ENCODE measurements around the gene FCAMR.

Gene FCAMR

GRCh38 chr1:206912445-206913095 is 57.7 kb downstream of the FCAMR start:
- no peak for DNase-seq (ENCODE audit: extremely low read depth in 1 of 2, low read depth in 1 of 2)

DNA sequence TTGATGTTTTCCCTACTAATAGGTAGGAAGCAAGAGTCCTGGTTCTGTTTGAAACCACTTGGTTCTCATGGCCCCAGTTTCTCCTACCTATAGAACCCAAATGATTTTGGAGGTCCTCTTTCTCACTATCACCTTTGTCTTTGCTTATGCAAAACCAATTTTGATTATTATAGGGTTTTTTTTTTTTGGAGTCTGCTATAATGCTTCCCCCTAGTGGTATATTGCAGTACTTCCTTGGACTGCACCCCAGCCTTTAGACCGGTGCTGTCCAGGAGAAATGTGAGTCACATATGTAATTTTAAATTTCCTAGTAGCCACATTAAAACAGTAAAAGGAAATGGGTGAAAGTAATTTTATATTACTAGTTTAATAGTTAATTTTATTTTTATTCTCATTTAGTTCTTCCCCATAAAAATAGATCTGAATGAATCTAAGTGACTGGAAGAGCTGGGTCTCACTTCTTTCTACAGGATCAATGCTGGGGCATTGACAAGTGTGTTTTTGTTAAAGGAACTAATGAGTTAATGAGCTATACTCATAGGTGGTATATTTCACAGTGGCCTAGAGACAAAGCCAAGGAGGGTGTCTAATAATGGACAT is 59.1 kb downstream of the FCAMR start:
- no peak for DNase-seq (ENCODE audit: extremely low read depth in 1 of 2, low read depth in 1 of 2)

DNA sequence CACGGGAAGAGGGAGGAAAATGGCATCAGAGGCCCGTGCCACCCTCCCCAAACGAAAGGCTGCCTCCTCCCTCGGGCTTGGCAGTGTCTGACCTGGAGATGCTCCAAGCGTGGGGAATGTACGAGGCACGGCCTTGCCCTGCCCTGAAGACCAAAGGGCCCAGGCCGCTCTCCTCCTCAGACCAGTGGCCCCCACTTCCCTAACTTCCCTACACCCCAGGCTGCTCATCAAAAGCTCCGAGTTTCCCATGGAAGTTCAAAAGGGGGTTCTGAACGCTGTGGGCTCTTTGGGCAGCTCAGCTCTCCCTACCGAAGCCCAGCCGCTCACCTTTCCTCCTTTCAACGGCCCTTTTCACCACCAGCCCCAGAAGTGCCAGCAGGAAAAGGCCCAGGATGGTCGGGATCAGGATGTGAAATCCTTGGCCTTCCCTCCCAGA is 60.4 kb downstream of the FCAMR start:
- no peak for DNase-seq (ENCODE audit: extremely low read depth in 1 of 2, low read depth in 1 of 2)

GRCh38 chr1:206909161-206909882 is 60.9 kb downstream of the FCAMR start:
- no peak for DNase-seq (ENCODE audit: extremely low read depth in 1 of 2, low read depth in 1 of 2)

- no peak for DNase-seq (ENCODE audit: extremely low read depth in 1 of 2, low read depth in 1 of 2)
These were observed 62.2 kb downstream of the FCAMR start for GRCh38 chr1:206908038-206908437.

All from stimulated activated CD8-positive, alpha-beta memory T cell treated with anti-CD3 and anti-CD28 coated beads, Interleukin-7, amount 100 ng/mL, for 48 hours (primary cell).